Activated T-cell treated with anti-CD3 and anti-CD28 coated beads for 4 hours (primary cell): Measurements from ENCODE around the gene NUCKS1.
"Not testable (repeated sequence)": the region's sequence is repeated elsewhere in the genome, so short reads cannot be mapped to it uniquely, and the experiment has no call there.

Experiments used
- DNase-seq: peaks from one replicate; pipeline ENCODE4 v3.0.0-alpha.2; 2020

NUCKS1 gene

GRCh38 chr1:205726619-205727125 is 23.3 kb downstream of the NUCKS1 start:
- DNase-seq: no peak

- no peak for DNase-seq
Measured at GRCh38 chr1:205725514-205725913, 24.5 kb downstream of the NUCKS1 start.

- DNase-seq: not testable (repeated sequence)
Measured at GRCh38 chr1:205720740-205721139, 29.2 kb downstream of the NUCKS1 start.

- DNase-seq: no peak
Measured at GRCh38 chr1:205719762-205720161, 30.2 kb downstream of the NUCKS1 start.

- DNase-seq: no peak
Measured at GRCh38 chr1:205719015-205719414, 31.0 kb downstream of the NUCKS1 start.

- DNase-seq: no peak
Measured at GRCh38 chr1:205716371-205717132, 33.4 kb downstream of the NUCKS1 start.

- DNase-seq: no peak
Measured at GRCh38 chr1:205715628-205716027, 34.4 kb downstream of the NUCKS1 start.

GRCh38 chr1:205714906-205715246 is 35.1 kb downstream of the NUCKS1 start:
- no peak for DNase-seq

- no peak for DNase-seq
Measured at GRCh38 chr1:205714190-205714905, 35.6 kb downstream of the NUCKS1 start.

- DNase-seq: peak; percentile 71
Measured at GRCh38 chr1:205711105-205712048, 38.6 kb downstream of the NUCKS1 start.

GRCh38 chr1:205710201-205711062 is 39.5 kb downstream of the NUCKS1 start:
- no peak for DNase-seq

- DNase-seq: no peak
Measured at GRCh38 chr1:205709640-205710039, 40.3 kb downstream of the NUCKS1 start.

GRCh38 chr1:205709059-205709398 is 41.0 kb downstream of the NUCKS1 start:
- no peak for DNase-seq

GRCh38 chr1:205706601-205707502 is 43.1 kb downstream of the NUCKS1 start:
- no peak for DNase-seq

GRCh38 chr1:205704903-205705302 is 45.1 kb downstream of the NUCKS1 start:
- no peak for DNase-seq

GRCh38 chr1:205703072-205703471 is 46.9 kb downstream of the NUCKS1 start:
- no peak for DNase-seq

- no peak for DNase-seq
Measured at GRCh38 chr1:205701891-205702290, 48.1 kb downstream of the NUCKS1 start.

GRCh38 chr1:205701420-205701819 is 48.6 kb downstream of the NUCKS1 start:
- no peak for DNase-seq

- DNase-seq: no peak
Measured at GRCh38 chr1:205700865-205701401, 49.0 kb downstream of the NUCKS1 start.

GRCh38 chr1:205699416-205699815 is 50.6 kb downstream of the NUCKS1 start:
- no peak for DNase-seq

- DNase-seq: no peak
Measured at GRCh38 chr1:205698921-205699320, 51.1 kb downstream of the NUCKS1 start.
